K562 (cell line): ENCODE measurements around the gene MAPKAPK2. TPM values are rescaled to one million over a fixed set of nuclear protein-coding genes. Genes with fewer than 3 reads are reported as not detected.

Experiments
- ATAC-seq: fragments of 200-7000 bp; cut with Tn5 transposase; 3 replicates; pipeline ENCODE4 v1.9.1; 2020; ENCODE audit warnings: moderate library complexity
- BruUV-seq: library from RNA; stranded (reverse); fragments of 400-500 nt; replicated peaks from 2 replicates; lab custom pipeline; 2021; lab: Mats Ljungman, UMichigan
- CTCF ChIA-PET: fragments of 300-600 bp; formaldehyde crosslinking; extraction: SDS; loops from one replicate; lab custom pipeline; 2021; ENCODE audit warnings: low intra/inter-chr PET ratio; lab: Yijun Ruan, JAX
- POLR2A ChIA-PET: fragments of 300-600, 350-650 bp; sonication (Branson Sonifier 250); formaldehyde crosslinking; extraction: SDS; loops from one replicate; lab custom pipeline; 2021; ENCODE audit warnings: antibody characterized with exemption, inconsistent platforms; lab: Yijun Ruan, JAX
- DNase-seq, 4 experiments: peaks; one replicate each; pipeline versions ENCODE4 v3.0.0 to v3.0.0-alpha.2; 2011 to 2018; ENCODE audit warnings: low spot score in 3 of 4, mixed read lengths in 3 of 4; ENCODE audit errors: extremely low read depth in 1 of 4
- FAIRE-seq: peaks from 2 replicates; lab custom pipeline; 2011; peaks lifted over from hg19 to GRCh38; lab: Jason Lieb, UNC
- H2AFZ ChIP-seq: 2 replicates; pipeline ENCODE4 v1.6.0; 2011; ENCODE audit warnings: low read depth, low read length, control low read depth, inconsistent platforms
- H3K27ac ChIP-seq: fragments of 200-600 bp; 3 replicates; pipeline ENCODE4 v1.8.0; 2011; ENCODE audit warnings: low read depth, mild to moderate bottlenecking, control low read depth, inconsistent platforms, low read length, moderate library complexity, mixed read lengths; ENCODE audit errors: extremely low read depth
- H3K27me3 ChIP-seq, 2 experiments: fragments of 300-600 bp in 1 of 2; 2 replicates in 1 of 2; 3 replicates in 1 of 2; pipeline versions ENCODE4 v1.6.0 to v1.8.0; 2011; ENCODE audit warnings: inconsistent platforms in 2 of 2, low read length in 2 of 2, mild to moderate bottlenecking in 1 of 2, mixed read lengths in 1 of 2, moderate library complexity in 1 of 2; ENCODE audit not compliant: control insufficient read depth in 2 of 2, insufficient read depth in 2 of 2
- H3K36me3 ChIP-seq: fragments of 300-600 bp; 3 replicates; pipeline ENCODE4 v1.8.0; 2011; ENCODE audit warnings: mild to moderate bottlenecking, low read length, inconsistent platforms; ENCODE audit not compliant: control insufficient read depth, insufficient read depth
- H3K4me1 ChIP-seq, 2 experiments: fragments of 200-600 bp in 1 of 2; replicated peaks in 1 of 2; 2 replicates in 1 of 2; 3 replicates in 1 of 2; pipeline versions ENCODE4 v1.5.1 to v1.8.0; 2011; ENCODE audit warnings: inconsistent platforms in 2 of 2, low read length in 2 of 2, mild to moderate bottlenecking in 1 of 2, mixed read lengths in 1 of 2, moderate library complexity in 1 of 2; ENCODE audit not compliant: control insufficient read depth in 2 of 2, insufficient read depth in 2 of 2
- H3K4me2 ChIP-seq: 2 replicates; pipeline ENCODE4 v1.6.1; 2011; ENCODE audit warnings: low read length, control low read depth, inconsistent platforms, mixed read lengths; ENCODE audit not compliant: insufficient read depth
- H3K4me3 ChIP-seq: fragments of 200-600 bp; sonication (generic), shearing (Covaris generic); 2 replicates; pipeline ENCODE4 v1.5.1; 2016; ENCODE audit warnings: control low read depth, inconsistent platforms
- H3K79me2 ChIP-seq: fragments of 200-600 bp; 3 replicates; pipeline ENCODE4 v1.8.0; 2011; ENCODE audit warnings: low read length, inconsistent platforms; ENCODE audit not compliant: control insufficient read depth, insufficient read depth
- H3K9ac ChIP-seq, 2 experiments: 2 replicates each; pipeline versions ENCODE4 v1.6.0 to v1.6.1; 2011; ENCODE audit warnings: low read depth in 2 of 2, low read length in 2 of 2, control low read depth in 1 of 2, inconsistent platforms in 1 of 2, mild to moderate bottlenecking in 1 of 2, mixed read lengths in 1 of 2; ENCODE audit not compliant: insufficient read depth in 1 of 2
- H3K9me1 ChIP-seq: one replicate; pipeline ENCODE4 v1.6.0; 2011; ENCODE audit warnings: inconsistent platforms, mild to moderate bottlenecking, low read length, moderate library complexity; ENCODE audit not compliant: control insufficient read depth, insufficient read depth
- H3K9me3 ChIP-seq: replicated peaks from 2 replicates; pipeline ENCODE4 v1.5.1; 2011; ENCODE audit warnings: low read depth, low read length, inconsistent platforms; ENCODE audit not compliant: control insufficient read depth, insufficient read depth
- H4K20me1 ChIP-seq: replicated peaks from 2 replicates; pipeline ENCODE4 v1.6.1; 2011; ENCODE audit warnings: low read length, inconsistent platforms, mixed read lengths; ENCODE audit not compliant: control insufficient read depth, insufficient read depth
- CBFA2T3 ChIP-seq: fragments of 450-650 bp; IDR thresholded peaks from 2 replicates; pipeline ENCODE4 v1.6.1; 2017
- ETV6 ChIP-seq, 3 experiments: fragments of 150-350 bp in 1 of 3; sonication (generic) in 1 of 3; formaldehyde crosslinking in 1 of 3; IDR thresholded peaks; 2 replicates each; pipeline versions ENCODE4 v1.6.1 to v1.8.0; 2014 to 2022; ENCODE audit warnings: borderline replicate concordance in 2 of 3, low read depth in 2 of 3, antibody characterized with exemption in 1 of 3, low read length in 1 of 3, mild to moderate bottlenecking in 1 of 3, missing genetic modification reagents in 1 of 3
- FOXK2 ChIP-seq, 2 experiments: fragments of 450-650 bp; IDR thresholded peaks in 1 of 2; conservative IDR thresholded peaks in 1 of 2; 2 replicates each; pipeline ENCODE4 v1.6.1; 2016; ENCODE audit warnings: low read depth in 2 of 2, mild to moderate bottlenecking in 1 of 2
- GATAD2A ChIP-seq: fragments of 450-650 bp; IDR thresholded peaks from 2 replicates; pipeline ENCODE4 v1.6.1; 2017
- L3MBTL2 ChIP-seq: fragments of 450-650 bp; IDR thresholded peaks from 2 replicates; pipeline ENCODE4 v1.6.1; 2016; ENCODE audit warnings: mild to moderate bottlenecking, moderate library complexity
- NFIC ChIP-seq: fragments of 450-650 bp; IDR thresholded peaks from 2 replicates; pipeline ENCODE4 v1.6.1; 2017; ENCODE audit warnings: mild to moderate bottlenecking, inconsistent platforms
- POLR2H ChIP-seq: IDR thresholded peaks from 2 replicates; pipeline ENCODE4 v1.6.1; 2016; ENCODE audit warnings: missing genetic modification characterization, low read depth, mild to moderate bottlenecking, control low read depth, missing compliant biosample characterization, moderate library complexity
- XRCC4 ChIP-seq: IDR thresholded peaks from one replicate; pipeline ENCODE4 v1.6.1; 2011; ENCODE audit not compliant: insufficient read depth, insufficient read length; ENCODE audit errors: extremely low read depth
- WGBS: fragments of 100-300 bp; shearing (Covaris generic); methylation state at CpG from one replicate; pipeline ENCODE4 v1.1.6; 2016; ENCODE audit warnings: low coverage, mixed read lengths; ENCODE audit not compliant: insufficient coverage; ENCODE audit errors: missing lambda C conversion rate; 5-methylcytosine and 5-hydroxymethylcytosine counted together
- in situ Hi-C: fragments of 300-500 bp; cut with MboI; formaldehyde crosslinking; loops from 4 replicates; pipeline ENCODE4 v1.15.0; 2018; ENCODE audit warnings: inconsistent platforms, mixed read lengths
- intact Hi-C: fragments of 100-400 bp; cut with micrococcal nuclease; formaldehyde crosslinking; loops from 2 replicates; pipeline ENCODE4 v1.14.2; 2022
- polyA plus RNA-seq, 8 experiments: library from polyadenylated mRNA; depleted of rRNA in 4 of 8; stranded (reverse) in 5 of 8; unstranded in 3 of 8; fragments of >200 nt; fragmentation: Nextera tagmentation in 2 of 8; fragmentation: Illumina TruSeq in 1 of 8; extraction: Ambion mirVana in 2 of 8; extraction: Trizol in 1 of 8; gene quantifications; 2 replicates each; pipeline versions ENCODE4 v1.2.1 to v1.2.3, GENCODE V29; 2011 to 2014; ENCODE audit warnings: inconsistent platforms in 1 of 8, missing spikeins in 1 of 8
- total RNA-seq, 7 experiments: library from RNA; depleted of rRNA in 6 of 7; stranded (reverse); fragments of >200 nt in 6 of 7; fragmentation: Illumina TruSeq in 2 of 7; extraction: Trizol in 2 of 7; gene quantifications; 2 replicates each; pipeline versions ENCODE4 v1.2.1 to v1.2.3, GENCODE V29; 2011 to 2021; ENCODE audit warnings: low replicate concordance in 1 of 7
- TF ChIP-seq, protein P1 (sequence below): fragments of 450-650 bp; IDR thresholded peaks from 2 replicates; pipeline ENCODE4 v1.6.1; 2017; ENCODE audit warnings: antibody characterized with exemption, mild to moderate bottlenecking

MAPKAPK2 gene
- total and polyA plus RNA-seq, 9 of the 15 experiments (the other 6 are each of a cell fraction or from before 2014, with no cell fraction given), result 0.63 to 94.2 (median 52.1) TPM

DNA sequence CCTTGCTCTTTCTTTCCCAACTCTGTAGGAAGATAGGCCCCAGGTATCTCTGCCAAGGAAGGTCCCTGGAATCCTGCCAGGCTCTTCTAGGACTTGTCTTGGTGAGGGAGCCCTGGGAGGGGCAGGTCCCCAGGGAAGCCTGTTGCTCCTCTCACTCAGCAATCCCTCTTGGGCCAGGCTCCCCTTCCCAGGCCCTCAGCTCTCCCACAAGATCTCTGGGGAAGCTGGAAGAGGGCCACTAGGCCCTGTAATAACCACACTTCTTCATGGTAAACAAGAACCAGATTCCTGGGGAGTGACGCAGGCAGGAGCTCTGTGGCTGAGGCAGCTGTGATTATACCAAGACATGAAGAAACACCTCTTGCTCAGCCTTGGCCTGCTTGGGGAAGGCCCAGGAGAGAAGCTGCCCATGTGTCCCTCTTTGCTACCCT, 9.9 kb upstream of the MAPKAPK2 start (continued):
- TF ChIP-seq NFIC (peak; percentile 83), FOXK2 (conservative IDR thresholded peaks at IDR 0.05 in 1 of 2, IDR thresholded peaks at IDR 0.05 in 1 of 2; ENCODE audit: low read depth in 2 of 2) (peak; percentile 25 to 26; a peak in 1 of 4 replicates), GATAD2A (0 out of 2 replicates have a peak, but pooled peaks have one; percentile 27)

GRCh38 chr1:206676499-206676898, 8.2 kb upstream of the MAPKAPK2 start:
- Histone ChIP-seq H3K27me3 (no peaks in the 10 kb centered on the region; a peak in 1 of 5 replicates), H3K9me3 (no peaks in the 10 kb centered on the region), H3K9me1 (peaks cover 3% of the 10 kb centered on the region), H3K9ac (no peak overlapping the region; a peak in 1 of 4 replicates), H4K20me1 (no peaks in the 10 kb centered on the region), H2AFZ (peak overlapping the region; percentile 46; the same call in 1 of the 2 replicates), H3K4me3 (no peak overlapping the region), H3K79me2 (no peaks in the 10 kb centered on the region), H3K27ac (no peak overlapping the region), H3K4me1 (peaks cover 34 to 75% of the 10 kb centered on the region in 2 experiments), H3K36me3 (no peaks in the 10 kb centered on the region), H3K4me2 (no peak overlapping the region)
- FAIRE-seq (no peak), DNase-seq (no peak), ATAC-seq (no peak)
- WGBS, result 3% methylated on average over 2 of the region's 2 CpGs
- no TSS peak for BruUV-seq
- POLR2A ChIA-PET, result interaction anchor here (0.7 to 1.6 kb wide), 5 partner anchors 8 to 62 kb away, joined by 3 to 5 read pairs (median 4); partner anchors contain the start of gene MAPKAPK2
- in situ Hi-C loops, result no loop called here
- intact Hi-C loops, result no loop called here
- CTCF ChIA-PET, result interaction anchor here (0.6 kb wide), 1 partner anchor 230 kb away, joined by 3 read pairs; no protein-coding TSS in a partner anchor
- peak in 1 of 2 experiments; percentile 24; a peak in 2 of 4 replicates for TF ChIP-seq ETV6 (IDR thresholded peaks at IDR 0.05; ENCODE audit: borderline replicate concordance in 1 of 2, low read depth in 2 of 2, low read length in 1 of 2)
- TF ChIP-seq ETV6 (CRISPR knock-in tag; IDR thresholded peaks at IDR 0.05; ENCODE audit: borderline replicate concordance), result no peak
- TF ChIP-seq, protein P1, sequence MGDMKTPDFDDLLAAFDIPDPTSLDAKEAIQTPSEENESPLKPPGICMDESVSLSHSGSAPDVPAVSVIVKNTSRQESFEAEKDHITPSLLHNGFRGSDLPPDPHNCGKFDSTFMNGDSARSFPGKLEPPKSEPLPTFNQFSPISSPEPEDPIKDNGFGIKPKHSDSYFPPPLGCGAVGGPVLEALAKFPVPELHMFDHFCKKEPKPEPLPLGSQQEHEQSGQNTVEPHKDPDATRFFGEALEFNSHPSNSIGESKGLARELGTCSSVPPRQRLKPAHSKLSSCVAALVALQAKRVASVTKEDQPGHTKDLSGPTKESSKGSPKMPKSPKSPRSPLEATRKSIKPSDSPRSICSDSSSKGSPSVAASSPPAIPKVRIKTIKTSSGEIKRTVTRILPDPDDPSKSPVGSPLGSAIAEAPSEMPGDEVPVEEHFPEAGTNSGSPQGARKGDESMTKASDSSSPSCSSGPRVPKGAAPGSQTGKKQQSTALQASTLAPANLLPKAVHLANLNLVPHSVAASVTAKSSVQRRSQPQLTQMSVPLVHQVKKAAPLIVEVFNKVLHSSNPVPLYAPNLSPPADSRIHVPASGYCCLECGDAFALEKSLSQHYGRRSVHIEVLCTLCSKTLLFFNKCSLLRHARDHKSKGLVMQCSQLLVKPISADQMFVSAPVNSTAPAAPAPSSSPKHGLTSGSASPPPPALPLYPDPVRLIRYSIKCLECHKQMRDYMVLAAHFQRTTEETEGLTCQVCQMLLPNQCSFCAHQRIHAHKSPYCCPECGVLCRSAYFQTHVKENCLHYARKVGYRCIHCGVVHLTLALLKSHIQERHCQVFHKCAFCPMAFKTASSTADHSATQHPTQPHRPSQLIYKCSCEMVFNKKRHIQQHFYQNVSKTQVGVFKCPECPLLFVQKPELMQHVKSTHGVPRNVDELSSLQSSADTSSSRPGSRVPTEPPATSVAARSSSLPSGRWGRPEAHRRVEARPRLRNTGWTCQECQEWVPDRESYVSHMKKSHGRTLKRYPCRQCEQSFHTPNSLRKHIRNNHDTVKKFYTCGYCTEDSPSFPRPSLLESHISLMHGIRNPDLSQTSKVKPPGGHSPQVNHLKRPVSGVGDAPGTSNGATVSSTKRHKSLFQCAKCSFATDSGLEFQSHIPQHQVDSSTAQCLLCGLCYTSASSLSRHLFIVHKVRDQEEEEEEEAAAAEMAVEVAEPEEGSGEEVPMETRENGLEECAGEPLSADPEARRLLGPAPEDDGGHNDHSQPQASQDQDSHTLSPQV, result peak; percentile 56
- no peak for TF ChIP-seq POLR2H (tag)
- TF ChIP-seq XRCC4, result no peak
- 0 out of 2 replicates have a peak, but pooled peaks have one; percentile 35 for TF ChIP-seq CBFA2T3
- TF ChIP-seq L3MBTL2, result peak; percentile 68
